Measurements from ENCODE around the gene SNRPE. TPM values are rescaled to one million over a fixed set of nuclear protein-coding genes. Genes with fewer than 3 reads are reported as not detected.

Gene SNRPE
- total RNA-seq, 1 experiment from 2014 or later, result 326 TPM

- Histone ChIP-seq H2BK5ac (ENCODE audit: insufficient read length, low read length) (no peak overlapping the region), H3K27ac (ENCODE audit: insufficient read length, low read depth, low read length) (no peak overlapping the region), H2AFZ (ENCODE audit: low read length) (no peak overlapping the region), H3K79me2 (ENCODE audit: insufficient read depth, low read length) (no peaks in the 10 kb centered on the region), H4K91ac (ENCODE audit: insufficient read length, low read depth, low read length) (no peak overlapping the region), H3T11ph (ENCODE audit: low read length) (no peak overlapping the region), H2BK15ac (ENCODE audit: low read depth, low read length) (no peak overlapping the region), H3K23me2 (ENCODE audit: insufficient read length, low read depth, low read length, poor library complexity, severe bottlenecking) (no peaks in the 10 kb centered on the region), H2BK12ac (ENCODE audit: insufficient read length, low read depth, low read length) (no peak overlapping the region), H3K9me3 (ENCODE audit: control insufficient read depth, low read depth, low read length) (no peaks in the 10 kb centered on the region), H3K4ac (ENCODE audit: low read depth, low read length) (no peak overlapping the region), H3K4me1 (ENCODE audit: insufficient read depth, low read length) (no peaks in the 10 kb centered on the region), H4K5ac (ENCODE audit: insufficient read length, low read depth, low read length) (no peak overlapping the region), H3K4me2 (ENCODE audit: insufficient read depth, insufficient read length, low read length) (no peak overlapping the region), H2BK20ac (ENCODE audit: low read depth, low read length, poor library complexity, severe bottlenecking) (no peak overlapping the region), H3K14ac (ENCODE audit: insufficient read depth, low read length) (no peak overlapping the region), H3K23ac (ENCODE audit: insufficient read length, low read depth, low read length) (no peak overlapping the region), H2AK5ac (ENCODE audit: insufficient read length, low read length) (no peak overlapping the region), H3K18ac (ENCODE audit: insufficient read length, low read depth, low read length) (no peak overlapping the region), H3K56ac (ENCODE audit: insufficient read length, low read depth, low read length) (no peak overlapping the region), H4K8ac (replicated peaks; ENCODE audit: insufficient read length, low read depth, low read length) (no peak overlapping the region), H3K79me1 (ENCODE audit: insufficient read depth, low read depth, low read length, poor library complexity, severe bottlenecking) (no peaks in the 10 kb centered on the region), H4K20me1 (ENCODE audit: control insufficient read depth, insufficient read depth, insufficient read length) (no peaks in the 10 kb centered on the region), H3K27me3 (ENCODE audit: insufficient read depth, low read length) (no peaks in the 10 kb centered on the region), H3K9ac (ENCODE audit: extremely low read depth, insufficient read length, low read length) (no peak overlapping the region), H2BK120ac (ENCODE audit: low read depth, low read length, poor library complexity, severe bottlenecking) (no peak overlapping the region)
- TF ChIP-seq CTCF (conservative IDR thresholded peaks at IDR 0.05), result no peak
- WGBS (ENCODE audit: extremely low coverage, insufficient read length, low lambda C conversion rate), result no CpG with 5 or more reads among the region's 12 CpGs
- Mint-ChIP-seq H3K27ac (no peak overlapping the region; a peak in 1 of 7 replicates), H3K4me3 (no peak overlapping the region), H3K4me1 (no peaks in the 10 kb centered on the region), H3K9me3 (peaks cover 10 to 12% of the 10 kb centered on the region in 2 experiments; a peak in 4 of 5 replicates), H3K27me3 (ENCODE audit: low read depth) (no peaks in the 10 kb centered on the region), H3K36me3 (ENCODE audit: insufficient read depth in 1 of 3, low read depth in 3 of 3) (peaks cover 2 to 9% (median 5%) of the 10 kb centered on the region in 3 experiments; a peak in 4 of 7 replicates)
- no peak for DNase-seq
These were observed 40.2 kb downstream of the SNRPE start for GRCh38 chr1:203901581-203901980.

Measured in H9 (cell line).